Mesenchymal stem cell (in vitro differentiated cells and primary cell): ENCODE results near the gene WWOX.

Source experiments
- DNase-seq: peaks from one replicate; pipeline ENCODE4 v3.0.0-alpha.2; 2013
- H2AFZ ChIP-seq: one replicate; pipeline ENCODE4 v1.6.1; 2013; ENCODE audit warnings: low read depth, mild to moderate bottlenecking, control low read depth, inconsistent platforms, low read length, moderate library complexity
- H2AK5ac ChIP-seq: 2 replicates; pipeline ENCODE4 v1.6.1; 2013; ENCODE audit warnings: low read length, moderate library complexity, mild to moderate bottlenecking, inconsistent platforms; ENCODE audit not compliant: severe bottlenecking
- H2BK120ac ChIP-seq: one replicate; pipeline ENCODE4 v1.6.1; 2013; ENCODE audit warnings: low read depth, mild to moderate bottlenecking, inconsistent platforms, low read length, moderate library complexity
- H2BK12ac ChIP-seq, 2 experiments: one replicate each; pipeline ENCODE4 v1.6.1; 2013; ENCODE audit warnings: inconsistent platforms in 2 of 2, low read length in 2 of 2, mild to moderate bottlenecking in 2 of 2, moderate library complexity in 2 of 2, control low read depth in 1 of 2
- H2BK15ac ChIP-seq: one replicate; pipeline ENCODE4 v1.6.1; 2013; ENCODE audit warnings: mild to moderate bottlenecking, low read depth, inconsistent platforms; ENCODE audit not compliant: poor library complexity, severe bottlenecking
- H2BK5ac ChIP-seq: 2 replicates; pipeline ENCODE4 v1.6.1; 2013; ENCODE audit warnings: low read depth, mild to moderate bottlenecking, low read length, control low read depth, inconsistent platforms; ENCODE audit not compliant: poor library complexity, severe bottlenecking
- H3K14ac ChIP-seq, 2 experiments: one replicate each; pipeline ENCODE4 v1.6.1; 2013; ENCODE audit warnings: inconsistent platforms in 2 of 2, low read length in 2 of 2, control low read depth in 1 of 2, mild to moderate bottlenecking in 1 of 2, moderate library complexity in 1 of 2
- H3K18ac ChIP-seq, 2 experiments: one replicate each; pipeline ENCODE4 v1.6.1; 2013; ENCODE audit warnings: inconsistent platforms in 2 of 2, low read length in 2 of 2, control low read depth in 1 of 2, low read depth in 1 of 2, mild to moderate bottlenecking in 1 of 2
- H3K23ac ChIP-seq, 2 experiments: one replicate each; pipeline ENCODE4 v1.6.1; 2013; ENCODE audit warnings: inconsistent platforms in 2 of 2, low read length in 2 of 2, mild to moderate bottlenecking in 2 of 2, moderate library complexity in 2 of 2, control low read depth in 1 of 2
- H3K27ac ChIP-seq: 2 replicates; pipeline ENCODE4 v1.5.1; 2013; ENCODE audit warnings: mild to moderate bottlenecking, moderate library complexity, low read length, control low read depth, inconsistent platforms; ENCODE audit not compliant: poor library complexity, severe bottlenecking
- H3K27me3 ChIP-seq, 2 experiments: 2 replicates each; pipeline versions ENCODE4 v1.6.1 to v1.7.0; 2013; ENCODE audit warnings: low read length in 2 of 2, mild to moderate bottlenecking in 2 of 2, moderate library complexity in 2 of 2, control low read depth in 1 of 2, inconsistent platforms in 1 of 2; ENCODE audit not compliant: control insufficient read depth in 1 of 2, insufficient read depth in 1 of 2
- H3K36me3 ChIP-seq, 2 experiments: 2 replicates each; pipeline versions ENCODE4 v1.6.1 to v1.7.0; 2013; ENCODE audit warnings: low read length in 2 of 2, control low read depth in 1 of 2, inconsistent platforms in 1 of 2, low read depth in 1 of 2, mild to moderate bottlenecking in 1 of 2; ENCODE audit not compliant: insufficient read depth in 2 of 2, control insufficient read depth in 1 of 2
- H3K4ac ChIP-seq, 2 experiments: one replicate each; pipeline ENCODE4 v1.6.1; 2013; ENCODE audit warnings: inconsistent platforms in 2 of 2, low read length in 2 of 2, mild to moderate bottlenecking in 2 of 2, moderate library complexity in 2 of 2, control low read depth in 1 of 2, low read depth in 1 of 2
- H3K4me1 ChIP-seq: 2 replicates; pipeline ENCODE4 v1.6.1; 2013; ENCODE audit warnings: low read depth, low read length, control low read depth; ENCODE audit not compliant: control insufficient read depth, insufficient read depth
- H3K4me2 ChIP-seq: 2 replicates; pipeline ENCODE4 v1.6.1; 2013; ENCODE audit warnings: low read length, mild to moderate bottlenecking, inconsistent platforms; ENCODE audit not compliant: poor library complexity, severe bottlenecking
- H3K4me3 ChIP-seq, 2 experiments: 2 replicates each; pipeline versions ENCODE4 v1.5.1 to v1.7.0; 2013; ENCODE audit warnings: low read length in 2 of 2, mild to moderate bottlenecking in 2 of 2, control low read depth in 1 of 2, low read depth in 1 of 2; ENCODE audit not compliant: insufficient read depth in 1 of 2
- H3K79me1 ChIP-seq: replicated peaks from 2 replicates; pipeline ENCODE4 v1.6.1; 2013; ENCODE audit warnings: mild to moderate bottlenecking, control low read depth, low read length, inconsistent platforms; ENCODE audit not compliant: poor library complexity, severe bottlenecking
- H3K9ac ChIP-seq: 2 replicates; pipeline ENCODE4 v1.7.0; 2013; ENCODE audit warnings: mild to moderate bottlenecking, low read length, moderate library complexity
- H3K9me3 ChIP-seq: 2 replicates; pipeline ENCODE4 v1.7.0; 2013; ENCODE audit warnings: mild to moderate bottlenecking, low read length; ENCODE audit not compliant: control insufficient read depth
- H4K8ac ChIP-seq: one replicate; pipeline ENCODE4 v1.6.1; 2013; ENCODE audit warnings: inconsistent platforms, mild to moderate bottlenecking, low read length, moderate library complexity
- H4K91ac ChIP-seq: one replicate; pipeline ENCODE4 v1.6.1; 2013; ENCODE audit warnings: mild to moderate bottlenecking, low read length, inconsistent platforms
- WGBS: methylation state at CpG from one replicate; pipeline ENCODE4 v1.1.7; 2013; ENCODE audit warnings: mixed read lengths; 5-methylcytosine and 5-hydroxymethylcytosine counted together

Gene WWOX

DNA sequence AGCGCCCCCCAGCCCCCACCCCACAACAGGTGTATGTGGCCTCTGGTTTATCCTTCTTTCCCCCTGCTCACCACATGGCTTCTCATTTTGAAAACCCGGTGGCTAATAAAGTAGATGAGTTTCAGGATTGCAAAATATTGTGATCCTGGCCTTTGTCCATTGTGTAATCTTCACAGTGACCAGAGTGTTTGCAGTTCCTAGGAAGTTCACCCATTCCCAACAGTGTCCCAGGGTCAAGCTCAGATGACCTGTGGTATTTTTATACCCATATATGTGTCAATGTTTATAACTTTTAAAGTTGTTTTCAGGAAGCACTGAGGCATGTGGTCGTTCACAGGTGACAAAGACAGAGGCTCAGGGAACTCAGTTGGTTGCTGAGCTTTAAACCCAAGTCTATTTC lies 721.9 kb downstream of the WWOX start:
- Histone ChIP-seq H3K4me3 (no peak overlapping the region), H2BK5ac (no peak overlapping the region), H2AFZ (no peak overlapping the region), H4K91ac (no peak overlapping the region), H3K14ac (no peak overlapping the region), H3K27ac (no peak overlapping the region), H3K79me1 (no peaks in the 10 kb centered on the region), H3K9me3 (no peaks in the 10 kb centered on the region), H2BK120ac (no peak overlapping the region), H3K27me3 (no peaks in the 10 kb centered on the region), H2BK15ac (no peak overlapping the region), H3K4ac (no peak overlapping the region), H3K9ac (no peak overlapping the region), H2AK5ac (no peak overlapping the region), H3K4me1 (no peaks in the 10 kb centered on the region), H3K4me2 (no peak overlapping the region), H3K36me3 (no peaks in the 10 kb centered on the region), H3K23ac (no peak overlapping the region), H3K18ac (no peak overlapping the region), H4K8ac (no peak overlapping the region), H2BK12ac (no peak overlapping the region)
- DNase-seq, result no peak
- WGBS, result 54% methylated on average over 2 of the region's 3 CpGs

DNA sequence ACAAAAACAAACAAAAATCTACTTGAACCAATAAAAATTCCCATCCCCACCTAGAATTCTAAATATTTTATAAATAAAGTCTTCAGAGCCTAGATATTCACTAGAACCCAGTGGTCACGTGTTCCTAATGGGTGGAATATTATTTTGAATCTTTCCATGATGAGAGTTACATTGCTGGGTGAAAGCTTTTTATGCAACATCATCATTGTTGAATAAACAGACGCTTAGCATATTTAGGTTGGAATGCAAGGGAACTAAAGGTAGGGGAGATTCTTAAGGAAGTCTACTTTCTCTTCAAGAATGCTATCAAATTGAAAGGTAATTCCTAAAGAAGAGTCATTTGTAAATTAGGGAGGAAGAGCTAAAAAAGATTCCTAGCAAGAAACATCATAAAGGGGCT lies 723.1 kb downstream of the WWOX start:
- Histone ChIP-seq H3K14ac (no peak overlapping the region), H2AK5ac (no peak overlapping the region), H2BK15ac (no peak overlapping the region), H3K27ac (no peak overlapping the region), H3K4me2 (no peak overlapping the region), H2AFZ (no peak overlapping the region), H3K9me3 (no peaks in the 10 kb centered on the region), H3K18ac (no peak overlapping the region), H2BK12ac (no peak overlapping the region), H3K23ac (no peak overlapping the region), H3K9ac (no peak overlapping the region), H3K79me1 (no peaks in the 10 kb centered on the region), H3K27me3 (no peaks in the 10 kb centered on the region), H3K36me3 (no peaks in the 10 kb centered on the region), H3K4ac (no peak overlapping the region), H2BK5ac (no peak overlapping the region), H3K4me1 (no peaks in the 10 kb centered on the region), H4K8ac (no peak overlapping the region), H3K4me3 (no peak overlapping the region), H2BK120ac (no peak overlapping the region), H4K91ac (no peak overlapping the region)
- WGBS, result 76% methylated on average over 2 of the region's 2 CpGs
- no peak for DNase-seq

GRCh38 chr16:78823027-78823426 lies 723.6 kb downstream of the WWOX start:
- H4K91ac ChIP-seq, result no peak overlapping the region
- no peak overlapping the region for H2BK120ac ChIP-seq
- no peaks in the 10 kb centered on the region for H3K79me1 ChIP-seq
- no peaks in the 10 kb centered on the region for H3K9me3 ChIP-seq
- no peak overlapping the region for H3K18ac ChIP-seq
- H2AK5ac ChIP-seq, result no peak overlapping the region
- no peak overlapping the region for H3K9ac ChIP-seq
- DNase-seq, result no peak
- H3K4me2 ChIP-seq, result no peak overlapping the region
- H3K4ac ChIP-seq, result no peak overlapping the region
- no peak overlapping the region for H3K23ac ChIP-seq
- no peak overlapping the region for H4K8ac ChIP-seq
- WGBS, result 60% methylated on average over 3 of the region's 6 CpGs
- H3K14ac ChIP-seq, result no peak overlapping the region
- no peaks in the 10 kb centered on the region for H3K36me3 ChIP-seq
- no peak overlapping the region for H2BK12ac ChIP-seq
- no peak overlapping the region for H2BK5ac ChIP-seq
- H2BK15ac ChIP-seq, result no peak overlapping the region
- H3K27ac ChIP-seq, result no peak overlapping the region
- H3K4me1 ChIP-seq, result no peaks in the 10 kb centered on the region
- no peak overlapping the region for H2AFZ ChIP-seq
- no peaks in the 10 kb centered on the region for H3K27me3 ChIP-seq
- H3K4me3 ChIP-seq, result no peak overlapping the region

DNA sequence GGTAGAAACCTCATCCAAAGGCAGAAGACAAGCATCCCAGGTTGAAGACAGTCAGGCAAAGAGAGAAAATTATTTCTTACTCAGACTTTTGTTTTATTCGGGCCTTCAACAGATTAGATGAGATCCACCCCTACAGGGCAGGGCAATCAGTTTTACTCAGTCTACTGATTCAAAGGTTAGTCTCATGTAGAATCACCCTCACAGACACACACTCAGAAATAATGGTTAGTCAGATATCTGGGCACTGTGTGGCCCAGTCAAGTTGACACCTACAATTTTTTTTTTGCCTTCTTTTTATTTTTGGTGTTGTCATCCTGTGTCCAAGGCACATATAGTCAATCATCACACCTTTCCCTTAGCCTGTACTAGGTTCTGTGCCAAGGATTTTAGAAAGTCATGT lies 729.8 kb downstream of the WWOX start:
- WGBS, result 93% methylated on average over 1 of the region's 1 CpG
- Histone ChIP-seq H3K18ac (no peak overlapping the region), H3K4ac (no peak overlapping the region), H4K91ac (no peak overlapping the region), H2BK120ac (no peak overlapping the region), H2BK15ac (no peak overlapping the region), H3K27me3 (no peaks in the 10 kb centered on the region), H3K4me1 (no peaks in the 10 kb centered on the region), H3K9ac (no peak overlapping the region), H3K4me3 (no peak overlapping the region), H3K27ac (no peak overlapping the region), H2AK5ac (no peak overlapping the region), H2BK12ac (no peak overlapping the region), H2BK5ac (no peak overlapping the region), H4K8ac (no peak overlapping the region), H3K23ac (no peak overlapping the region), H2AFZ (no peak overlapping the region), H3K79me1 (no peaks in the 10 kb centered on the region), H3K14ac (no peak overlapping the region), H3K4me2 (no peak overlapping the region), H3K36me3 (no peaks in the 10 kb centered on the region), H3K9me3 (no peaks in the 10 kb centered on the region)
- no peak for DNase-seq
